ENCODE data around the gene CHKB.

Gene CHKB

DNA sequence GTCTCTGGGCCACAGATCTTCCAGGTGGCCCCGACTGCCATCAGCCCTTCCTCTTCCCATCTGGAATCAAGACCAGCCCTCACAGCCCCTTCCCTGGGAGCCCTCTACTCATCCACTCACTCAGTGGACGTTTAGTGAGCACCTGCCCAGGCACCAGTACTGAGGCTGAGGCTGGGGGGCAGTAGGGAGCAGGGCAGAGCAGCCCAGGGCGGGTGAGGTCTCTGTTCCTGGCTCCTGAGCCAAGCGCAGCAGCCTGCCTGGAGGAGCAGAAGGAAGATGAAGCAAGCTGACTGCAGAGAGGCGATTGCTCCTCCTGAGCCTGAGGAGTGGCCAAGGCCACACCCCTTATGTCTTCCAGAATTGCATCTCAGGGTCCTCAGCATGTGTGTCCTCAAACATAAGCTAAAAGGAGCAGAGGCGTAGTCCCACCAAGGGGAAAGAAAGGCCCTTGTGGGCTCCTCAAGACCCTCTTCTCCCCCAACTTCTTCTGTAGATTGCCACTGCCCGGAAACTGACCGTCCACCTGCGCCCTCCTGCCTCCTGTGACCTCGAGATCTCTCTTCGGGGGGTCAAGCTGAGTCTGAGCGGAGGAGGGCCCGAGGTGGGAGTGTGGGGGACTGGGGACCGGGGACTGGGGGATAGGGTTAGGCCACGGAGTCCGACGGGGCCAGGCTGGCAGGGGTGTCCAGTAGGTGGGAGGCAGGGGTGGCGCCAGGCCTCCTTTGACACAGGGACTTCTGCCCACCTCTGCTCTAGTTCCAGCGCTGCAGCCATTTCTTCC, 23.7 kb upstream of the CHKB start:
- TF ChIP-seq, protein P1, sequence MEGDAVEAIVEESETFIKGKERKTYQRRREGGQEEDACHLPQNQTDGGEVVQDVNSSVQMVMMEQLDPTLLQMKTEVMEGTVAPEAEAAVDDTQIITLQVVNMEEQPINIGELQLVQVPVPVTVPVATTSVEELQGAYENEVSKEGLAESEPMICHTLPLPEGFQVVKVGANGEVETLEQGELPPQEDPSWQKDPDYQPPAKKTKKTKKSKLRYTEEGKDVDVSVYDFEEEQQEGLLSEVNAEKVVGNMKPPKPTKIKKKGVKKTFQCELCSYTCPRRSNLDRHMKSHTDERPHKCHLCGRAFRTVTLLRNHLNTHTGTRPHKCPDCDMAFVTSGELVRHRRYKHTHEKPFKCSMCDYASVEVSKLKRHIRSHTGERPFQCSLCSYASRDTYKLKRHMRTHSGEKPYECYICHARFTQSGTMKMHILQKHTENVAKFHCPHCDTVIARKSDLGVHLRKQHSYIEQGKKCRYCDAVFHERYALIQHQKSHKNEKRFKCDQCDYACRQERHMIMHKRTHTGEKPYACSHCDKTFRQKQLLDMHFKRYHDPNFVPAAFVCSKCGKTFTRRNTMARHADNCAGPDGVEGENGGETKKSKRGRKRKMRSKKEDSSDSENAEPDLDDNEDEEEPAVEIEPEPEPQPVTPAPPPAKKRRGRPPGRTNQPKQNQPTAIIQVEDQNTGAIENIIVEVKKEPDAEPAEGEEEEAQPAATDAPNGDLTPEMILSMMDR (IDR thresholded peaks at IDR 0.05), result no peak
- Histone ChIP-seq H3K4me3 (ENCODE audit: low read depth in 1 of 2, low read length in 1 of 2) (no peak overlapping the region), H3K27me3 (peaks cover 100% of the 10 kb centered on the region), H3K9me3 (no peaks in the 10 kb centered on the region), H3K36me3 (no peaks in the 10 kb centered on the region), H3K27ac (no peak overlapping the region), H3K4me1 (ENCODE audit: control insufficient read depth in 1 of 2, insufficient read depth in 1 of 2, low read depth in 1 of 2, low read length in 1 of 2) (no peaks in the 10 kb centered on the region)

DNA sequence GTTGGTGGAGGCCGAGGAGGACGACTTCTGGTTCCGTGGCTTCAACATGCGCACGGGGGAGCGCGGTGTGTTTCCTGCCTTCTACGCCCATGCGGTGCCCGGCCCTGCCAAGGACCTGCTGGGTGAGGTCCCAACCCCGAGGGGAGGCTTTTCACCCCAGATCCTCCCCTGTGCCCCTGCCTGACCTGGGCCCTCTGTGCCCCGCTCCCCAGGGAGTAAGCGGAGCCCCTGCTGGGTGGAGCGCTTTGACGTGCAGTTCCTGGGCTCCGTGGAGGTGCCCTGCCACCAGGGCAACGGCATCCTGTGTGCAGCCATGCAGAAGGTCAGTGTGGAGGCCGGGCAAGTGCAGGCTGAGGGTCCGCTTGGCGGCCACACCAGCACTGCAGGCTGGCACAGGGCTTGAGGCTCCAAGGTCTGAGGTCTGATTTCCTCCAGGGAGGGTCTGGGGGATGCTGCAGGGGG, 23.0 kb upstream of the CHKB start:
- peaks cover 0 to 3% of the 10 kb centered on the region in 2 experiments for H3K4me1 ChIP-seq (ENCODE audit: control insufficient read depth in 1 of 2, insufficient read depth in 1 of 2, low read depth in 1 of 2, low read length in 1 of 2)
- no peak overlapping the region for H3K4me3 ChIP-seq (ENCODE audit: low read depth in 1 of 2, low read length in 1 of 2)
- H3K27ac ChIP-seq, result no peak overlapping the region
- H3K36me3 ChIP-seq, result no peaks in the 10 kb centered on the region
- TF ChIP-seq, protein P1 (IDR thresholded peaks at IDR 0.05), result no peak
- H3K9me3 ChIP-seq, result no peaks in the 10 kb centered on the region
- H3K27me3 ChIP-seq, result peaks cover 100% of the 10 kb centered on the region

DNA sequence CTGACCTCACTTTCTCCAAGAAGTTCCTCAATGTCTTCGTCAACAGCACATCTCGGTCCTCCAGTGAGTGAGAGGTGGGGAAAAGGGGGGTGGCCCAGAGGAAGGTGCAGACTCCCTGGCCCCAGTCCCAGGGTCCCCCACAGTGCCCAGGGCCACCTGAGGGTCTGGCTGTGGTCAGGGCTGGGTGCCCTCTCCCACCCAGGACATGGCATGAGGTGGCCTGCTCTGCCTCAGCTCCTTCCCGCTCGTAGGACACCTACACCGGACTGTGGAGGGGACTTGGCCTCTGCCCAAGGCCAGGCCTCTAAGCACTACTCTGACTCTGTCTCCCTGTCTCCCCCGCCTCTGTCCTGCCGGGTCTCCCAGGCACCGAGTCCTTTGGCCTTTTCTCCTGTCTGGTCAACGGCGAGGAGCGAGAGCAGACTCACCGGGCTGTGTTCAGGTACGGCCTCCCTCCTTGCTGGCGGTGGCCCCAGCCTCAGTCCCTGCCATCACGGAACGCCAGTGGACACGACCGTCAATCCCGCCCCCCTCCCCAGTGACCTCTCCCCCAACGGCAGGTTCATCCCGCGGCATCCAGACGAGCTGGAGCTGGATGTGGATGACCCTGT, 22.5 kb upstream of the CHKB start:
- Histone ChIP-seq H3K36me3 (no peaks in the 10 kb centered on the region), H3K4me3 (ENCODE audit: low read depth in 1 of 2, low read length in 1 of 2) (no peak overlapping the region), H3K4me1 (ENCODE audit: control insufficient read depth in 1 of 2, insufficient read depth in 1 of 2, low read depth in 1 of 2, low read length in 1 of 2) (peaks cover 0 to 7% of the 10 kb centered on the region in 2 experiments), H3K9me3 (no peaks in the 10 kb centered on the region), H3K27ac (no peak overlapping the region), H3K27me3 (peaks cover 100% of the 10 kb centered on the region)
- TF ChIP-seq, protein P1 (IDR thresholded peaks at IDR 0.05), result no peak

DNA sequence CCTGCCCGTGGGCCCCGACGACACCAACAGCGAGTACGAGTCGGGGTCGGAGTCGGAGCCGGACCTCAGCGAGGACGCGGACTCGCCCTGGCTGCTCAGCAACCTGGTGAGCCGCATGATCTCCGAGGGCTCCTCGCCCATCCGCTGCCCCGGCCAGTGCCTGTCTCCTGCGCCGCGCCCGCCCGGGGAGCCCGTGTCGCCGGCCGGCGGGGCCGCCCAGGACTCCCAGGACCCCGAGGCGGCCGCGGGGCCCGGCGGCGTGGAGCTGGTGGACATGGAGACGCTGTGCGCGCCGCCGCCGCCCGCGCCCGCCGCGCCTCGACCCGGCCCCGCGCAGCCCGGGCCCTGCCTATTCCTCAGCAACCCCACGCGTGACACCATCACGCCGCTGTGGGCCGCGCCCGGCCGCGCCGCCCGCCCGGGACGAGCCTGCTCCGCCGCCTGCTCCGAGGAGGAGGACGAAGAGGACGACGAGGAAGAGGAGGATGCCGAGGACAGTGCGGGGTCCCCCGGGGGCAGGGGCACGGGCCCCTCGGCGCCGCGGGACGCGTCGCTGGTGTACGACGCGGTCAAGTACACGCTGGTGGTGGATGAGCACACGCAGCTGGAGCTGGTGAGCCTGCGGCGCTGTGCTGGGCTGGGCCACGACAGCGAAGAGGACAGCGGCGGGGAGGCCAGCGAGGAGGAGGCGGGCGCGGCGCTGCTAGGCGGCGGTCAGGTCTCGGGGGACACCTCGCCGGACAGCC, 21.8 kb upstream of the CHKB start:
- Histone ChIP-seq H3K9me3 (no peaks in the 10 kb centered on the region), H3K36me3 (no peaks in the 10 kb centered on the region), H3K4me3 (ENCODE audit: low read depth in 1 of 2, low read length in 1 of 2) (no peak overlapping the region), H3K27ac (no peak overlapping the region), H3K4me1 (ENCODE audit: control insufficient read depth in 1 of 2, insufficient read depth in 1 of 2, low read depth in 1 of 2, low read length in 1 of 2) (peaks cover 0 to 8% of the 10 kb centered on the region in 2 experiments), H3K27me3 (peaks cover 100% of the 10 kb centered on the region)
- TF ChIP-seq, protein P1 (IDR thresholded peaks at IDR 0.05), result no peak

DNA sequence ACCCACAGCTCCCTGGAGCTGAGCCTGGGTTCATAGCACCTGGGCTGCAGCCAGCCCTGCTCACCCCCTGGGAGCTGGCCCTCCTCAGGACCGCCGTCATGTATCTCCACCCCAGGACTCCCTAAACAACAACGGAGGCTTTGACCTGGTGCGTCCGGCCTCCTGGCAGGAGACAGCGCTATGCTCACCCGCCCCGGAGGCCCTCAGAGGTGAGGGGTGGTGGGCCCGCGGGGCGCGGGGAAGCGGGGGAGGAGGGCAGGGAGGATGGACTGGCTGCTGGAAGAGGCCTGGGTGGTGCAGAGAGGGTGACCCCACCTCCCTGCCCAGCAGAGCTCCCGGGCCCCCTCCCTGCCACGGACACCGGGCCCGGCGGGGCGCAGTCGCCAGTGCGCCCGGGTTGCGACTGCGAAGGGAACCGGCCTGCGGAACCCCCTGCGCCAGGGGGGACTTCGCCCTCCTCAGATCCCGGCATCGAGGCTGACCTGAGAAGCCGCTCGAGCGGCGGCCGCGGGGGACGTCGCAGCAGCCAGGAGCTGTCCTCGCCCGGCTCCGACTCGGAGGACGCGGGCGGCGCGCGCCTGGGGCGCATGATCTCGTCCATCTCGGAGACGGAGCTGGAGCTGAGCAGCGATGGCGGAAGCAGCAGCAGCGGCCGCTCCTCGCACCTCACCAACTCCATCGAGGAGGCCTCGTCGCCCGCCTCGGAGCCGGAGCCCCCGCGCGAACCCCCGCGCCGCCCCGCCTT, 21.0 kb upstream of the CHKB start:
- Histone ChIP-seq H3K36me3 (no peaks in the 10 kb centered on the region), H3K4me3 (ENCODE audit: low read depth in 1 of 2, low read length in 1 of 2) (no peak overlapping the region), H3K9me3 (no peaks in the 10 kb centered on the region), H3K27ac (no peak overlapping the region), H3K27me3 (peaks cover 100% of the 10 kb centered on the region), H3K4me1 (ENCODE audit: control insufficient read depth in 1 of 2, insufficient read depth in 1 of 2, low read depth in 1 of 2, low read length in 1 of 2) (peaks cover 0 to 8% of the 10 kb centered on the region in 2 experiments)
- TF ChIP-seq, protein P1 (IDR thresholded peaks at IDR 0.05), result no peak

Data from neutrophil (primary cell).